Effector memory CD4-positive, alpha-beta T cell (primary cell): ENCODE results near the gene L3MBTL4.

Source experiments
- DNase-seq, 3 donors: peaks; one replicate each; pipeline ENCODE4 v3.0.0-alpha.2; 2020
- H3K27ac ChIP-seq: 2 replicates; pipeline ENCODE4 v1.7.0; 2013; ENCODE audit warnings: mild to moderate bottlenecking, low read length, moderate library complexity; ENCODE audit not compliant: insufficient read depth, poor library complexity, severe bottlenecking
- H3K27me3 ChIP-seq: replicated peaks from 2 replicates; pipeline ENCODE4 v1.7.0; 2013; ENCODE audit warnings: mild to moderate bottlenecking, low read length; ENCODE audit not compliant: insufficient read depth, control insufficient read depth, poor library complexity, severe bottlenecking
- H3K36me3 ChIP-seq: 2 replicates; pipeline ENCODE4 v1.7.0; 2013; ENCODE audit warnings: mild to moderate bottlenecking, low read length, moderate library complexity; ENCODE audit not compliant: control insufficient read depth, insufficient read depth
- H3K4me1 ChIP-seq: 2 replicates; pipeline ENCODE4 v1.7.0; 2013; ENCODE audit warnings: low read length, mild to moderate bottlenecking; ENCODE audit not compliant: control insufficient read depth, insufficient read depth, poor library complexity, severe bottlenecking
- H3K4me3 ChIP-seq: 2 replicates; pipeline ENCODE4 v1.7.0; 2013; ENCODE audit warnings: low read length, low read depth, mild to moderate bottlenecking; ENCODE audit not compliant: insufficient read depth, poor library complexity, severe bottlenecking
- H3K9me3 ChIP-seq: 2 replicates; pipeline ENCODE4 v1.7.0; 2013; ENCODE audit warnings: mild to moderate bottlenecking, low read length, moderate library complexity; ENCODE audit not compliant: control insufficient read depth

The L3MBTL4 gene

DNA sequence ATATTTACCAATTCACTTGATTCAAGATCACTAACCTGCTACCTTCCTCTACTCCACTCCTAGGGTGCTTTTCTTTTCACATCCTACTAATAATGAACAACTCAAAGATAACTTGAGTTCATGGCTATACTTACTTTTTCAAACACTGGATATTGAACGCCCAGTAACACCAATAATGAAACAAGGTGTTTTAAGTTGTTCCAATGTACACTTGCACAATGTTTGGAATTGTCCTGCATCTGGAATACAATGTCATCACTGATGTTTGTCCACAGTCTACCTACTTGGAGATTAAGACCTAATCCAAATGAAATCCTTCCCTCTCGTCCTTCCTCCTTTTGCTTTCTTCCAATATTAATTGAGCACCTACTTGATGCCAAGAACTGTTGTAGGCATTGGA is 301.1 kb downstream of the L3MBTL4 start:
- H3K9me3 ChIP-seq = no peaks in the 10 kb centered on the region
- H3K4me3 ChIP-seq = no peak overlapping the region
- no peak for DNase-seq
- no peaks in the 10 kb centered on the region for H3K27me3 ChIP-seq
- H3K4me1 ChIP-seq = no peaks in the 10 kb centered on the region
- H3K36me3 ChIP-seq = no peaks in the 10 kb centered on the region
- no peak overlapping the region for H3K27ac ChIP-seq

DNA sequence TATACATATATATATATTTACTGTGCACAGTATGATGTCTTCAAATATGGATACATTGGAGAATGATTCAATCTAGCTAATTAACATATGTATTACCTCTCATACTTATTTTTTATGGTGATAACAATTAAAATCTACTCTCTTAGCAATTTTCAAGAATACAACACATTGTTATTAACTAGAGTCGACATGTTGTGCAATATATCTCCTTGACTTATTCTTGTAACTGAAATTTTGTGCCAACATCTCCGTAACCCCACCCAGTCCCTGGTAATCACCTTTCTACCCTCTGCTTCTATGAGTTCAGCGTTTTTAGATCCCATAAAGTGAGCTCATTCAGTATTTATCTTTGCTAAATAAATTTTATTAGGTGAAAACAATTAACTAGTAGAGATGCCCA is 303.0 kb downstream of the L3MBTL4 start:
- Histone ChIP-seq H3K9me3 (no peaks in the 10 kb centered on the region), H3K4me1 (no peaks in the 10 kb centered on the region), H3K27me3 (no peaks in the 10 kb centered on the region), H3K27ac (no peak overlapping the region), H3K36me3 (no peaks in the 10 kb centered on the region), H3K4me3 (no peak overlapping the region)
- no peak for DNase-seq

DNA sequence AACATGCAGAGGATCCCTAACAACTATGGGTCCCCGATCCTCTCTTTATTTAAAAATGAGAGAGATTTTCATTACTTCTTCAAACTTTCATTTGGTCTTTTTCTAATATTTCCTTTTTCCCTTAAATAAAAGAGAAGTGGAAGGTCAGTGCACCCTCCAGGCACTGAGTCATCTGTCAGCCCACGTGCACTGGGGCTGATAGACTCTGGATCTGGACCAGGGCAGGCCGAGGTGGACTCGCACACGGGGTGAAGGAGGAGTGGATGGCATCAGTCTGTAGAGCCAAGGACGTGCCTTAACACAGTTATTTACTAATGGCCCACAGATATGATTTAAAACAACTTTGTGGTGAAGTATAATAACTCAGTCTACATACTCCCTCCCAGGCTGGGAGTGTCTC is 305.0 kb downstream of the L3MBTL4 start:
- DNase-seq = no peak
- Histone ChIP-seq H3K36me3 (no peaks in the 10 kb centered on the region), H3K27ac (no peak overlapping the region), H3K4me3 (no peak overlapping the region), H3K9me3 (no peaks in the 10 kb centered on the region), H3K27me3 (no peaks in the 10 kb centered on the region), H3K4me1 (no peaks in the 10 kb centered on the region)

DNA sequence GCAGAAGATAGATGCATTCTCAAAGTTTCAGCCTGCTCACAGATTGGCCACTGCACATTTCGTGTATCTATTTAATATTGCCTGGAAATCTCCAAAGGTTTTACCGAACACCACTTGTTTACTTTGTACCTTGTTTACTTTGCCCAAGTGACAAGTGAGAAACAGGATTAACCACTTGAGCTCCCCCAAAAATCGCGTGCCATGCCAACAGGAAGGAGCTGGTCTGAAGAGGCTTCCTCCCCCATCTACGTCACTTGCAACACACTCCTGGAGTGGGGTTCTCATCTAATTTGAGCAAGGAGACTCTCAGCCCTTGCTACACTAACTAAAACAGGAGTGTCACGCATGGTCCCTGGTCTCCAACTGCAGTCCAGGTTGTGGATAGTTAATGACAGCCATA is 306.9 kb downstream of the L3MBTL4 start:
- no peaks in the 10 kb centered on the region for H3K27me3 ChIP-seq
- no peak for DNase-seq
- H3K36me3 ChIP-seq = no peaks in the 10 kb centered on the region
- no peak overlapping the region for H3K27ac ChIP-seq
- no peak overlapping the region for H3K4me3 ChIP-seq
- no peaks in the 10 kb centered on the region for H3K4me1 ChIP-seq
- H3K9me3 ChIP-seq = no peaks in the 10 kb centered on the region

DNA sequence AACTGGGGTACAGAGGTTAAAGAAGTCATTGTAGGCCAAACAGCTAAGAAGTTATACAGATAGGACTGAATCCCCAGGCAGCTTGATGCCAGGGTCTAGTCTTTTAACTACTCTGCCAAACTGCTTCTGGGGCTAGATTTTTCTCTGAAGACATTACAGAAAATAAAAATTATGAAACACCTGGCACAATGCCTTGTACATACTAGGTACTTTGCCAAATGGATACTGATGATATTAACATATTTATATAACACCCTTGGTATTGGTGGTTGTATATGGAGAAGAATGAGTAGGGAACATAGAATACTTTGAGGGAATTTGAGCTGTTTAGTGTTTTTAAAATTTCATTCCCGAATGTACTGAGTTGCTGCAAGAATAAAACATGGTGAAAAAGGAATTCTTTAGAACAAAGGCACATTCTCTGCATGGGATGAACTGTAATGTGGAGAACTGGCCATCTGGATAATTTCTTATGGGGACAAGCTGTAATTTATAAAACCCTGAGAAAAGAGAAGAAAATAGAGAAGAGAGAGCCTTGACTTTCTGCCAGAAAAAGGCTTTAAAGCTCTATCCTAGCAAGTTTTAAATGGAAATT is 308.5 kb downstream of the L3MBTL4 start:
- H3K36me3 ChIP-seq = no peaks in the 10 kb centered on the region
- no peak overlapping the region for H3K27ac ChIP-seq
- DNase-seq = no peak
- no peak overlapping the region for H3K4me3 ChIP-seq
- no peaks in the 10 kb centered on the region for H3K27me3 ChIP-seq
- no peaks in the 10 kb centered on the region for H3K9me3 ChIP-seq
- H3K4me1 ChIP-seq = no peaks in the 10 kb centered on the region

GRCh38 chr18:6103741-6104140 is 311.0 kb downstream of the L3MBTL4 start:
- no peaks in the 10 kb centered on the region for H3K27me3 ChIP-seq
- no peaks in the 10 kb centered on the region for H3K4me1 ChIP-seq
- H3K4me3 ChIP-seq = no peak overlapping the region
- H3K36me3 ChIP-seq = no peaks in the 10 kb centered on the region
- no peak for DNase-seq
- no peaks in the 10 kb centered on the region for H3K9me3 ChIP-seq
- H3K27ac ChIP-seq = no peak overlapping the region

DNA sequence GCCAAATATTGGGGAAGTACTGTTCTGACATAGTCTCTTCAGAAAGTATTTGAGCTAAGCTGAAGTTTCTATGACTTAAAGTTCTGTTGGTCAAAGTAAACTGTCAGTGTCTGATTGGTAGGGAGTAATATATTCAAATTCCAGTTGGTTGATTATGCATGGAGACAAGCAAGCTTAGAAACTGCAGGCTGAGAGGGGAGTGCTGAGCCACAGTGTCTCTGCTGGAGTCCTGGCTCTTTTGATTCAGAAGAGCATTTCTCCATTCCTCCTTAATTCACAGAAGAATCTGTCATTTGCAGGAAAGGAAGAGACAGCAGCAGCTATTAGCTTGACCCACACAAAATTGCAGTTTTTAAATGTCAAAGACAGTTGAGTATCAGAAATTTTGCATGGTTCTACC is 318.0 kb downstream of the L3MBTL4 start:
- no peak overlapping the region for H3K4me3 ChIP-seq
- H3K4me1 ChIP-seq = no peaks in the 10 kb centered on the region
- H3K27me3 ChIP-seq = no peaks in the 10 kb centered on the region
- no peaks in the 10 kb centered on the region for H3K9me3 ChIP-seq
- no peaks in the 10 kb centered on the region for H3K36me3 ChIP-seq
- no peak for DNase-seq
- H3K27ac ChIP-seq = no peak overlapping the region

GRCh38 chr18:6088432-6088831 is 326.3 kb downstream of the L3MBTL4 start:
- no peak overlapping the region for H3K4me3 ChIP-seq
- DNase-seq = no peak

GRCh38 chr18:6086731-6087130 is 328.0 kb downstream of the L3MBTL4 start:
- H3K4me1 ChIP-seq = no peaks in the 10 kb centered on the region
- no peak for DNase-seq
- no peak overlapping the region for H3K4me3 ChIP-seq
- no peaks in the 10 kb centered on the region for H3K36me3 ChIP-seq
- H3K27ac ChIP-seq = no peak overlapping the region
- no peaks in the 10 kb centered on the region for H3K9me3 ChIP-seq
- no peaks in the 10 kb centered on the region for H3K27me3 ChIP-seq

More at GRCh38 chr18:6088432-6088831, 326.3 kb downstream of the L3MBTL4 start:
- Histone ChIP-seq H3K4me1 (no peaks in the 10 kb centered on the region), H3K36me3 (no peaks in the 10 kb centered on the region), H3K27me3 (no peaks in the 10 kb centered on the region), H3K27ac (no peak overlapping the region), H3K9me3 (no peaks in the 10 kb centered on the region)

GRCh38 chr18:6079406-6079805 is 335.3 kb downstream of the L3MBTL4 start:
- Histone ChIP-seq H3K27ac (no peak overlapping the region), H3K4me3 (no peak overlapping the region), H3K27me3 (no peaks in the 10 kb centered on the region), H3K4me1 (no peaks in the 10 kb centered on the region), H3K36me3 (no peaks in the 10 kb centered on the region), H3K9me3 (no peaks in the 10 kb centered on the region)
- DNase-seq = no peak
